ENCODE results near the gene ASCL5.

DNA sequence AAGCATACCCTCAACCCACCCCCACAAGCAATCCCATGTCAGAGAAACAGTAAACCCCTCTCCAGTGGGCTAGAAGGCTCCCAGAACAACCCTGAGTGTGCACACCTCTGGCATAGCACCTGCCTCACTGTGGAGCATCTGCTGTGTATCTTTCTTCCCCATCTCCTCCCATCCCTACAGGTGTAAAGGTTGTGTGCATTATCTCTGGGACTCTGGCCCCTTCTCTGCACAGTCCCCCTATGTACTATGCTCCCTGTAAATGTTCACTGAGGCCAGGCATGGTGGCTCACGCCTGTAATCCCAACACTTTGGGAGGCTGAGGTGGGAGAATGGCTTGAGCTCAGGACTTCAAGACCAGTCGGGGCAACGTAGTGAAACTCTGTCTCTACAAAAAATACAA is 14.1 kb downstream of the ASCL5 start:
- TF ChIP-seq, protein P1, sequence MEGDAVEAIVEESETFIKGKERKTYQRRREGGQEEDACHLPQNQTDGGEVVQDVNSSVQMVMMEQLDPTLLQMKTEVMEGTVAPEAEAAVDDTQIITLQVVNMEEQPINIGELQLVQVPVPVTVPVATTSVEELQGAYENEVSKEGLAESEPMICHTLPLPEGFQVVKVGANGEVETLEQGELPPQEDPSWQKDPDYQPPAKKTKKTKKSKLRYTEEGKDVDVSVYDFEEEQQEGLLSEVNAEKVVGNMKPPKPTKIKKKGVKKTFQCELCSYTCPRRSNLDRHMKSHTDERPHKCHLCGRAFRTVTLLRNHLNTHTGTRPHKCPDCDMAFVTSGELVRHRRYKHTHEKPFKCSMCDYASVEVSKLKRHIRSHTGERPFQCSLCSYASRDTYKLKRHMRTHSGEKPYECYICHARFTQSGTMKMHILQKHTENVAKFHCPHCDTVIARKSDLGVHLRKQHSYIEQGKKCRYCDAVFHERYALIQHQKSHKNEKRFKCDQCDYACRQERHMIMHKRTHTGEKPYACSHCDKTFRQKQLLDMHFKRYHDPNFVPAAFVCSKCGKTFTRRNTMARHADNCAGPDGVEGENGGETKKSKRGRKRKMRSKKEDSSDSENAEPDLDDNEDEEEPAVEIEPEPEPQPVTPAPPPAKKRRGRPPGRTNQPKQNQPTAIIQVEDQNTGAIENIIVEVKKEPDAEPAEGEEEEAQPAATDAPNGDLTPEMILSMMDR (IDR thresholded peaks at IDR 0.05; ENCODE audit: borderline replicate concordance, extremely low read depth, low read length, poor library complexity, severe bottlenecking), result no peak
- no peak for TF ChIP-seq EZH2 (IDR thresholded peaks at IDR 0.05; ENCODE audit: borderline replicate concordance, low read depth, low read length, severe bottlenecking)

All from DND-41 (cell line).